Measurements from ENCODE around the gene SGPL1.

SGPL1 gene

GRCh38 chr10:70874061-70874460, 58.3 kb downstream of the SGPL1 start:
- no peak for DNase-seq (ENCODE audit: low read depth in 1 of 2, low spot score in 1 of 2)

GRCh38 chr10:70879207-70879606, 63.5 kb downstream of the SGPL1 start:
- DNase-seq (ENCODE audit: low read depth in 1 of 2, low spot score in 1 of 2), result no peak

GRCh38 chr10:70880077-70880534, 64.4 kb downstream of the SGPL1 start:
- peak; percentile 41 to 79 for DNase-seq (ENCODE audit: low read depth in 1 of 2, low spot score in 1 of 2)

GRCh38 chr10:70884741-70885140, 69.0 kb downstream of the SGPL1 start:
- DNase-seq (ENCODE audit: low read depth in 1 of 2, low spot score in 1 of 2), result no peak

GRCh38 chr10:70885481-70885880, 69.7 kb downstream of the SGPL1 start:
- no peak for DNase-seq (ENCODE audit: low read depth in 1 of 2, low spot score in 1 of 2)

- no peak for DNase-seq (ENCODE audit: low read depth in 1 of 2, low spot score in 1 of 2)
Measured at GRCh38 chr10:70885931-70886903, 70.5 kb downstream of the SGPL1 start.

- no peak for DNase-seq (ENCODE audit: low read depth in 1 of 2, low spot score in 1 of 2)
Measured at GRCh38 chr10:70886921-70887665, 71.3 kb downstream of the SGPL1 start.

GRCh38 chr10:70887804-70888800, 72.4 kb downstream of the SGPL1 start, which contains the start of gene PCBD1:
TSS of gene PCBD1 (minus strand) at chr10:70888565. CDS start at chr10:70888533, 32 bp downstream.
- peak; percentile 40 to 41 for DNase-seq (ENCODE audit: low read depth in 1 of 2, low spot score in 1 of 2)

GRCh38 chr10:70889291-70889690, 73.5 kb downstream of the SGPL1 start:
- DNase-seq (ENCODE audit: low read depth in 1 of 2, low spot score in 1 of 2), result no peak

GRCh38 chr10:70890917-70891431, 75.2 kb downstream of the SGPL1 start:
- DNase-seq (ENCODE audit: low read depth in 1 of 2, low spot score in 1 of 2), result no peak

- no peak for DNase-seq (ENCODE audit: low read depth in 1 of 2, low spot score in 1 of 2)
Measured at GRCh38 chr10:70891627-70892026, 75.9 kb downstream of the SGPL1 start.

GRCh38 chr10:70892631-70893030, 76.9 kb downstream of the SGPL1 start:
- no peak for DNase-seq (ENCODE audit: low read depth in 1 of 2, low spot score in 1 of 2)

GRCh38 chr10:70893227-70894006, 77.7 kb downstream of the SGPL1 start:
- DNase-seq (ENCODE audit: low read depth in 1 of 2, low spot score in 1 of 2), result no peak

GRCh38 chr10:70894416-70894815, 78.7 kb downstream of the SGPL1 start:
- no peak for DNase-seq (ENCODE audit: low read depth in 1 of 2, low spot score in 1 of 2)

- no peak for DNase-seq (ENCODE audit: low read depth in 1 of 2, low spot score in 1 of 2)
Measured at GRCh38 chr10:70896551-70896950, 80.8 kb downstream of the SGPL1 start.

- DNase-seq (ENCODE audit: low read depth in 1 of 2, low spot score in 1 of 2), result no peak
Measured at GRCh38 chr10:70898687-70899086, 82.9 kb downstream of the SGPL1 start.

GRCh38 chr10:70899096-70899495, 83.3 kb downstream of the SGPL1 start:
- DNase-seq (ENCODE audit: low read depth in 1 of 2, low spot score in 1 of 2), result no peak

- no peak for DNase-seq (ENCODE audit: low read depth in 1 of 2, low spot score in 1 of 2)
Measured at GRCh38 chr10:70901276-70901878, 85.6 kb downstream of the SGPL1 start.

- no peak for DNase-seq (ENCODE audit: low read depth in 1 of 2, low spot score in 1 of 2)
Measured at GRCh38 chr10:70902661-70903261, 87.0 kb downstream of the SGPL1 start.
